ENCODE results near the gene LPCAT2. TPM values are rescaled to one million over a fixed set of nuclear protein-coding genes. Genes with fewer than 3 reads are reported as not detected.

LPCAT2 gene
- total and polyA plus RNA-seq, 2 of the 13 experiments (the other 11 are each of a cell fraction or from before 2014, with no cell fraction given) = 9.9 to 17.6 TPM

GRCh38 chr16:55622930-55623561, 114.2 kb downstream of the LPCAT2 start (continued):
- TF ChIP-seq SNAPC4 (CRISPR knock-in tag; IDR thresholded peaks at IDR 0.05) (no peak), ZNF30 (CRISPR knock-in tag; IDR thresholded peaks at IDR 0.05) (no peak), ZNF678 (CRISPR knock-in tag; IDR thresholded peaks at IDR 0.05) (peak; percentile 56; the same call in 1 of the 2 replicates), ZNF773 (CRISPR knock-in tag; IDR thresholded peaks at IDR 0.05; ENCODE audit: borderline replicate concordance) (no peak; the same call in 1 of the 2 replicates), POLR2A (IDR thresholded peaks at IDR 0.05; ENCODE audit: insufficient read depth in 1 of 2, low read depth in 2 of 2, low read length in 2 of 2) (no peak), CCAR2 (optimal IDR thresholded peaks at IDR 0.05; ENCODE audit: low read depth, low read length) (peak; percentile 50), NPAS2 (CRISPR knock-in tag; IDR thresholded peaks at IDR 0.05; ENCODE audit: borderline replicate concordance) (0 out of 2 replicates have a peak, but pooled peaks have one; percentile 81), ZNF138 (CRISPR knock-in tag; IDR thresholded peaks at IDR 0.05; ENCODE audit: low read depth) (peak; percentile 66; the same call in 1 of the 2 replicates), ZNF17 (CRISPR knock-in tag; IDR thresholded peaks at IDR 0.05) (no peak), SALL2 (CRISPR knock-in tag; IDR thresholded peaks at IDR 0.05) (peak; percentile 90), ZNF749 (CRISPR knock-in tag; IDR thresholded peaks at IDR 0.05; ENCODE audit: borderline replicate concordance) (peak; percentile 33; the same call in 1 of the 2 replicates), NFAT5 (CRISPR knock-in tag; IDR thresholded peaks at IDR 0.05) (peak; percentile 55; the same call in 1 of the 2 replicates), ZIK1 (CRISPR knock-in tag; IDR thresholded peaks at IDR 0.05; ENCODE audit: borderline replicate concordance, low read depth) (no peak), PHF5A (CRISPR knock-in tag; IDR thresholded peaks at IDR 0.05; ENCODE audit: low read depth, unreplicated experiment) (peak; percentile 93), ZNF570 (CRISPR knock-in tag; IDR thresholded peaks at IDR 0.05; ENCODE audit: borderline replicate concordance) (no peak), ZUFSP (CRISPR knock-in tag; IDR thresholded peaks at IDR 0.05; ENCODE audit: borderline replicate concordance) (no peak), ZNF841 (CRISPR knock-in tag; IDR thresholded peaks at IDR 0.05; ENCODE audit: borderline replicate concordance) (no peak)

All from HepG2 (cell line).